Uterus (tissue), 2 donors: ENCODE measurements around the gene SHB.

Experiments
- POLR2A ChIP-seq, 2 donors: fragments of 450-650 bp; IDR thresholded peaks; one replicate each; pipeline ENCODE4 v1.6.1; 2016; ENCODE audit warnings: antibody characterized with exemption in 2 of 2, mild to moderate bottlenecking in 1 of 2, moderate library complexity in 1 of 2
- TF ChIP-seq, protein P1 (sequence below), 4 experiments: fragments of 200-600 bp in 2 of 4; fragments of 450-650 bp in 2 of 4; sonication (generic) in 2 of 4; IDR thresholded peaks; one replicate each; pipeline ENCODE4 v1.5.1; 2016 to 2019; ENCODE audit warnings: antibody characterized with exemption in 4 of 4, mild to moderate bottlenecking in 2 of 4, moderate library complexity in 1 of 4

DNA sequence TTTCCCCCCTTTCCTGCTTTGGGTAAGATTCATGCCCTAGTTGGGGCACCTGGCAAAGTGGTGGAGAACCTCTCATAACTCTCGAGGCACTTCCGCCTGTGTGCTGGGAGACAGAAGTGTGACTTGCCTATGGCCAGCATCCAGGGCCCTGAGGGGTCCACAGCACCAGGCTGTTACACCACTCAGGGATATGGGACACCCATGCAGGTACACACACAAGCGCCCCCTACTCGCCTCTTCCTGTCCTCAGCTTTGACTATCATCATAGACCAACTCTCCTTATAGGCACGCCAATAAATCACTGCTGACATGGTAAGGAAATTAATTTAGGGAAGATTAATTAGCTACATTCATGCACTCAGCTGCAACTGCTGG is 45.4 kb downstream of the SHB start:
- TF ChIP-seq, protein P1, sequence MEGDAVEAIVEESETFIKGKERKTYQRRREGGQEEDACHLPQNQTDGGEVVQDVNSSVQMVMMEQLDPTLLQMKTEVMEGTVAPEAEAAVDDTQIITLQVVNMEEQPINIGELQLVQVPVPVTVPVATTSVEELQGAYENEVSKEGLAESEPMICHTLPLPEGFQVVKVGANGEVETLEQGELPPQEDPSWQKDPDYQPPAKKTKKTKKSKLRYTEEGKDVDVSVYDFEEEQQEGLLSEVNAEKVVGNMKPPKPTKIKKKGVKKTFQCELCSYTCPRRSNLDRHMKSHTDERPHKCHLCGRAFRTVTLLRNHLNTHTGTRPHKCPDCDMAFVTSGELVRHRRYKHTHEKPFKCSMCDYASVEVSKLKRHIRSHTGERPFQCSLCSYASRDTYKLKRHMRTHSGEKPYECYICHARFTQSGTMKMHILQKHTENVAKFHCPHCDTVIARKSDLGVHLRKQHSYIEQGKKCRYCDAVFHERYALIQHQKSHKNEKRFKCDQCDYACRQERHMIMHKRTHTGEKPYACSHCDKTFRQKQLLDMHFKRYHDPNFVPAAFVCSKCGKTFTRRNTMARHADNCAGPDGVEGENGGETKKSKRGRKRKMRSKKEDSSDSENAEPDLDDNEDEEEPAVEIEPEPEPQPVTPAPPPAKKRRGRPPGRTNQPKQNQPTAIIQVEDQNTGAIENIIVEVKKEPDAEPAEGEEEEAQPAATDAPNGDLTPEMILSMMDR (IDR thresholded peaks at IDR 0.05): no peak
- TF ChIP-seq POLR2A (IDR thresholded peaks at IDR 0.05): no peak
